ENCODE results near the gene MRPL4.

Gene MRPL4

DNA sequence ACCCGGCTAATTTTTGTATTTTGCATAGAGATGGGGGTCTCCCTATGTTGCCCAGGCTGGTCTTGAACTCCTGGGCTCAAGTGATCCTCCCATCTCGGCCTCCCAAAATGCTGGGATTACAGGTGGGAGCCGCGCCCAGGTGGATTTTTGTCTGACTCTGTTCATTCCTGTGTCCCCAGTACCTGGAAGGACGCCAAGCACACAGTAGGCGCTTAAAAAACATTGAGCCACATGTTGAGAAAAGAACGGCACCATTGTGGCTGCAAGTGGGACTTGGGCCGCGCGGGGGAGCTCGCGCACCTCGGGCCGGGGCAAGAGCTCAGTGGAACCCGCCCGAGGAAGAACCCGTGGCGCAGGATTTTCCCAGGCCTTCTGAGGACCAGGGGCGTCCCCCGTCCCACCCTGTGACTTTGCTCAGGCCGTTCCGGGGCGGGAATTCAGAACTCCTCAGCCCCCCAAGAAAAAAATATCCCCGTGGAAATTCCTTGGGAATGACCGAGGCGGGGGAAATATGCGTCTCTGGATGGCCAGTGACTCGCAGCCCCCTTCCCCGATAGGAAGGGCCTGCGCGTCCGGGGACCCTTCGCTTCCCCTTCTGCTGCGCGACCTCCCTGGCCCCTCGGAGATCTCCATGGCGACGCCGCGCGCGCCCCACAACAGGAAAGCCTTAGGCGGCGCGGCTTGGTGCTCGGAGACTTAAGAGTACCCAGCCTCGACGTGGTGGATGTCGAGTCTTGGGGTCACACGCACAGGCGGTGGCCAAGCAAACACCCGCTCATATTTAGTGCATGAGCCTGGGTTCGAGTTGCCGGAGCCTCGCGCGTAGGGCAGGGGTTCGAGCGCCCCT lies 17.5 kb downstream of the MRPL4 start:
- DNase-seq (ENCODE audit: low read depth, low spot score) = peak; percentile 74
- peak overlapping the region; percentile 14 for H3K4me3 ChIP-seq (ENCODE audit: low read depth, low read length)
- in situ Hi-C loops (cut with HindIII; ENCODE audit: low sequenced_read_pairs) = no loop called here
- TF ChIP-seq, protein P1, sequence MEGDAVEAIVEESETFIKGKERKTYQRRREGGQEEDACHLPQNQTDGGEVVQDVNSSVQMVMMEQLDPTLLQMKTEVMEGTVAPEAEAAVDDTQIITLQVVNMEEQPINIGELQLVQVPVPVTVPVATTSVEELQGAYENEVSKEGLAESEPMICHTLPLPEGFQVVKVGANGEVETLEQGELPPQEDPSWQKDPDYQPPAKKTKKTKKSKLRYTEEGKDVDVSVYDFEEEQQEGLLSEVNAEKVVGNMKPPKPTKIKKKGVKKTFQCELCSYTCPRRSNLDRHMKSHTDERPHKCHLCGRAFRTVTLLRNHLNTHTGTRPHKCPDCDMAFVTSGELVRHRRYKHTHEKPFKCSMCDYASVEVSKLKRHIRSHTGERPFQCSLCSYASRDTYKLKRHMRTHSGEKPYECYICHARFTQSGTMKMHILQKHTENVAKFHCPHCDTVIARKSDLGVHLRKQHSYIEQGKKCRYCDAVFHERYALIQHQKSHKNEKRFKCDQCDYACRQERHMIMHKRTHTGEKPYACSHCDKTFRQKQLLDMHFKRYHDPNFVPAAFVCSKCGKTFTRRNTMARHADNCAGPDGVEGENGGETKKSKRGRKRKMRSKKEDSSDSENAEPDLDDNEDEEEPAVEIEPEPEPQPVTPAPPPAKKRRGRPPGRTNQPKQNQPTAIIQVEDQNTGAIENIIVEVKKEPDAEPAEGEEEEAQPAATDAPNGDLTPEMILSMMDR (IDR thresholded peaks at IDR 0.05; ENCODE audit: low read depth, low read length) = peak; percentile 95

DNA sequence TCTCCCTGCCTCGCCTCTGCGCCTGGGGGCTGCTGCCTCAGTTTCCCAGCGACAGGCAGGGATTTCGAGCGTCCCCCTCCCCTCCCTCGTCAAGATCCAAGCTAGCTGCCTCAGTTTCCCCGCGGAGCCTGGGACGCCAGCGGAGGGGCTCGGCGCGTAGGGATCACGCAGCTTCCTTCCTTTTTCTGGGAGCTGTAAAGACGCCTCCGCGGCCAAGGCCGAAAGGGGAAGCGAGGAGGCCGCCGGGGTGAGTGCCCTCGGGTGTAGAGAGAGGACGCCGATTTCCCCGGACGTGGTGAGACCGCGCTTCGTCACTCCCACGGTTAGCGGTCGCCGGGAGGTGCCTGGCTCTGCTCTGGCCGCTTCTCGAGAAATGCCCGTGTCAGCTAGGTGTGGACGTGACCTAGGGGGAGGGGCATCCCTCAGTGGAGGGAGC lies 18.2 kb downstream of the MRPL4 start:
- TF ChIP-seq, protein P1 (IDR thresholded peaks at IDR 0.05; ENCODE audit: low read depth, low read length) = no peak

DNA sequence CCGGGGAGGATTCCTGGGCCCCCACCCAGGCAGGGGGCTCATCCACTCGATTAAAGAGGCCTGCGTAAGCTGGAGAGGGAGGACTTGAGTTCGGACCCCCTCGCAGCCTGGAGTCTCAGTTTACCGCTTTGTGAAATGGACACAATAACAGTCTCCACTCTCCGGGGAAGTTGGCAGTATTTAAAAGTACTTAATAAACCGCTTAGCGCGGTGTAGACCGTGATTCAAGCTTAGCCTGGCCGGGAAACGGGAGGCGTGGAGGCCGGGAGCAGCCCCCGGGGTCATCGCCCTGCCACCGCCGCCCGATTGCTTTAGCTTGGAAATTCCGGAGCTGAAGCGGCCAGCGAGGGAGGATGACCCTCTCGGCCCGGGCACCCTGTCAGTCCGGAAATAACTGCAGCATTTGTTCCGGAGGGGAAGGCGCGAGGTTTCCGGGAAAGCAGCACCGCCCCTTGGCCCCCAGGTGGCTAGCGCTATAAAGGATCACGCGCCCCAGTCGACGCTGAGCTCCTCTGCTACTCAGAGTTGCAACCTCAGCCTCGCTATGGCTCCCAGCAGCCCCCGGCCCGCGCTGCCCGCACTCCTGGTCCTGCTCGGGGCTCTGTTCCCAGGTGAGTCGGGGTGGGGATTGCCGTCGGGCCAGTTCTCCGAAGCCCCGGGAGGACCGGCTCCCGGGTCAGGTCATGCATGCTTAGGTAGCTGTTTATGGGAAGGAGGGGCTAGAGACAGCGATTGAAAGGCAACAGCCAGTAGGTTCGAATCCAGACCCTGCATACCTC lies 18.8 kb downstream of the MRPL4 start, which contains the start of gene ICAM1:
Gene ICAM1, plus strand, starts transcription at position 505 of the 779 bp plus-strand sequence. Its CDS starts 40 bp downstream, at position 545.
- TF ChIP-seq, protein P1 (IDR thresholded peaks at IDR 0.05; ENCODE audit: low read depth, low read length) = no peak
- peak; percentile 25 for DNase-seq (ENCODE audit: low read depth, low spot score)
- peak within 1 kb of the TSS; percentile 21 for H3K4me3 ChIP-seq (ENCODE audit: low read depth, low read length)
- in situ Hi-C loops (cut with HindIII; ENCODE audit: low sequenced_read_pairs) = no loop called here

More for the DNA sequence above, 18.2 kb downstream of the MRPL4 start:
- H3K4me3 ChIP-seq (ENCODE audit: low read depth, low read length) = peak overlapping the region; percentile 21
- in situ Hi-C loops (cut with HindIII; ENCODE audit: low sequenced_read_pairs) = no loop called here
- no peak for DNase-seq (ENCODE audit: low read depth, low spot score)

DNA sequence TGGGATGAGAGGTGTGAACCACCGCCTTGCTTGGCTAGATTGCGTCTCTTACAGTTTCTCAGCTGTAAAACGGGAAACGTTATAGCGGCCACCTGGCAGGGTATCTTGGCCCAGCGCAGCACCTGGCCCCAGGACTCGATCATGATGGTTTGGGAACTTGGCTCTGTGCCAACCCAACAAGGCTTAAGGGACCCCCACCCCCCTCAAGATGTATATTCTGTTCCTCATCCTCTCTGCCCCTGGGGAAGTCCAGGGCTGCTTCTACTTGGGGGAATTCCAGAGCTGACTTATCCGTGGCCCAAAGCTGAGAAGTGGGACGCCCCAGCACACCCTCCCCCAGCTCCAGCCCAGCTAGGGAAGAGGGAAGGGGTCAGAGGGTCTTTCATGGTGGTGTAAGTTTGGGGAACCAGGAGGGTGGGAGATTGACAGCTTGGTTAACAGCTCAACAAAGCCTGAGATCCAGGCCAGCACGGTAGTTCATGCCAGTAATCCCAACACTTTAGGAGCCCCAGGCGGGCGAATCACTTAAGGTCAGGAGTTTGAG lies 19.6 kb downstream of the MRPL4 start:
- H3K4me3 ChIP-seq (ENCODE audit: low read depth, low read length) = no peak overlapping the region
- in situ Hi-C loops (cut with HindIII; ENCODE audit: low sequenced_read_pairs) = no loop called here
- TF ChIP-seq, protein P1 (IDR thresholded peaks at IDR 0.05; ENCODE audit: low read depth, low read length) = no peak
- no peak for DNase-seq (ENCODE audit: low read depth, low spot score)

DNA sequence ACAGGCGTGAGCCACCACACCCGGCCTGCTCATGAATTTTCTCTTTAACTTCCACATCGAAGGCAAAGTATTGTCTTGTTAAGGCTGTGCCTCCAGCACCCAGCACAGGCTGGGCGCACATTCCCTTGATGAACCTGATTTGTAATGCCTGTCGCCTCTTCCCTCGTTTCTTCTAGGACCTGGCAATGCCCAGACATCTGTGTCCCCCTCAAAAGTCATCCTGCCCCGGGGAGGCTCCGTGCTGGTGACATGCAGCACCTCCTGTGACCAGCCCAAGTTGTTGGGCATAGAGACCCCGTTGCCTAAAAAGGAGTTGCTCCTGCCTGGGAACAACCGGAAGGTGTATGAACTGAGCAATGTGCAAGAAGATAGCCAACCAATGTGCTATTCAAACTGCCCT lies 22.6 kb downstream of the MRPL4 start:
- in situ Hi-C loops (cut with HindIII; ENCODE audit: low sequenced_read_pairs) = no loop called here
- no peak for DNase-seq (ENCODE audit: low read depth, low spot score)
- TF ChIP-seq, protein P1 (IDR thresholded peaks at IDR 0.05; ENCODE audit: low read depth, low read length) = no peak
- no peak overlapping the region for H3K4me3 ChIP-seq (ENCODE audit: low read depth, low read length)

DNA sequence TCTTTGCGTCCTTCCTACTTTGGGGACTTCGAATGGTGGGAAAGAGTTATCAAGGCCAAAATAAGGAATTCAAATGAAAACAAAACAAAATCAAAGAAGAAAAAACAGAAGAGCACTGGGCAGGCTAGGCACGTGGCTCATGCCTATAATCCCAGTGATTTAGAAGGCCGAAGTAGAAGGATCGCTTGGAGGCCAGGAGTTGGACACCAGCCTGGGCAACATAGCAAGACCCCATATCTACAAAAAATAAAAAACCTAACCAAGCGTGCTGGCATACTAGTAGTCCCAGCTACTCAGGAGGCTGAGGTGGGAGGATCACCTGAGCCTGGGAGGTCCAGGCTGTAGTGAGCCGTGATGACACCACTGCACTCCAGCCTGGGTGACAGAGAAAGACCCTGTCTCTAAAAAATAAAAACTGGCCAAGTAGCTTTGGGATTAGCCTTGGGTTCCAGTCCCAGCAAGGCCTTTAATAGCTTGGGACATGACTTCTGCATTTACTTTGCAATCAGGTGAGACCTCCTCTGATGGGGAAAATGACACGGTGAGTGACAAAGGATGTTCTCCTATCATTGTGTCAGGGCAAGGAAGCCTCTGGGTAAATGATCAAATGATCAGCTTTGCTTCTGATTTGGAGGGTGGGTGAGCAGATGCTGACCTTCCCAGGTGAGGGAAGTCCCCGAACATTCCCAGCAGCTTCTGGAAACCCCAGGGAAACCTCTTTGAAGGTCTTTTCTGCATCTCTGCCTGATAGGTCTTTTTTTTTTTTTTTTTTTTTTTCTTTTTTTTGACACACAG lies 26.0 kb downstream of the MRPL4 start:
- DNase-seq (ENCODE audit: low read depth, low spot score) = no peak
- TF ChIP-seq, protein P1 (IDR thresholded peaks at IDR 0.05; ENCODE audit: low read depth, low read length) = no peak
- no peak overlapping the region for H3K4me3 ChIP-seq (ENCODE audit: low read depth, low read length)
- in situ Hi-C loops (cut with HindIII; ENCODE audit: low sequenced_read_pairs) = no loop called here
